T-helper 17 cell (primary cell): ENCODE results near the gene STK32C. TPM values are rescaled to one million over a fixed set of nuclear protein-coding genes. Genes with fewer than 3 reads are reported as not detected.

ENCODE experiments used
- ATAC-seq: fragments of 150-1000 bp; cut with Tn5 transposase; 2 replicates; pipeline ENCODE4 v1.10.0; 2021; ENCODE audit warnings: mild to moderate bottlenecking, moderate library complexity
- DNase-seq, 3 donors: peaks; one replicate each; pipeline versions ENCODE4 v3.0.0 to v3.0.0-alpha.2; 2020 to 2021
- H3K9me3 ChIP-seq: one replicate; pipeline ENCODE4 v1.7.0; 2013; ENCODE audit warnings: low read length, mild to moderate bottlenecking; ENCODE audit not compliant: control insufficient read depth, poor library complexity, severe bottlenecking
- H3K27ac Mint-ChIP-seq: one replicate; pipeline ENCODE4 v1.8.0; 2022; ENCODE audit warnings: mild to moderate bottlenecking, moderate library complexity, mixed read lengths
- H3K27me3 Mint-ChIP-seq: one replicate; pipeline ENCODE4 v1.8.0; 2022; ENCODE audit warnings: mixed read lengths
- H3K36me3 Mint-ChIP-seq: one replicate; pipeline ENCODE4 v1.8.0; 2022; ENCODE audit warnings: low read depth, mixed read lengths
- H3K4me1 Mint-ChIP-seq: one replicate; pipeline ENCODE4 v1.8.0; 2022; ENCODE audit warnings: mild to moderate bottlenecking, mixed read lengths
- H3K4me3 Mint-ChIP-seq: one replicate; pipeline ENCODE4 v1.8.0; 2022; ENCODE audit warnings: mild to moderate bottlenecking, moderate library complexity, mixed read lengths
- total RNA-seq, 4 donors: library from RNA in 2 of 4; stranded (reverse) in 2 of 4; gene quantifications; one replicate each; pipeline ENCODE4 v1.2.3 and lab custom pipeline; 2022 to 2026

STK32C gene
- total RNA-seq, 2 donors from 2014 or later: 7.1 to 8.4 TPM

DNA sequence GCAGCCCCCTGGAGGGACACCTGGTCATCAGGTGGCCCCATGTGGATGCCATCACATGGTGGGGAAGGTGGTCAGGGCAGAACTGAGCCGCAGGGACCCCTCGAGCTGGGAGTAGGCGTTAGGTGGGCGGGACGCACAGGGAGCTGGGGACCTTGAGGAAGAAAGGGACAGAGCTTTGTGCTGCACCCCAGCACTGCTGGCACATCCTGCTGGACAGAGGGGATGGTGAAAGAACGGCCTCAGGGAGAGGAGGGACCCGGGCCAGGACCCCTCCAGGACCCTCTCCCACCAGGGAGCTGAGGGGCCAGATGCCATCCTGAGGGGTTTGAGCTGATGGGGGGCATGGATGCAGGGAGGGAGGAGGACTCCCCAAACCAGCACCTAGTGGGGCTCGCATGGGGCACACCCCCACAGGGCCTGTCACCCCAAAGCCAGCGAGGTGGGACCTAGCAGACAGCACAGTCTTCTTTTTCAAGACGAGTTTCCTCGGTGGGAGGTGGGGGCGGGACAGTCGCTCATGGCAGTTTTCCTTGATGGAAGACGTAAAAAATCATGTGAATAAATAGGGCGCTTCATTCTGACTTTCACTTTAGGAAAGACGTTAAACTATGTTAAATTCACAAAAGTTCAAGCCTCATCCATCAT is 43.3 kb downstream of the STK32C start:
- Mint-ChIP-seq H3K4me3 (no peak overlapping the region), H3K27ac (no peak overlapping the region), H3K36me3 (no peaks in the 10 kb centered on the region), H3K4me1 (peaks cover 27% of the 10 kb centered on the region), H3K27me3 (no peaks in the 10 kb centered on the region)
- H3K9me3 ChIP-seq: no peaks in the 10 kb centered on the region
- ATAC-seq (no peak), DNase-seq (no peak)

DNA sequence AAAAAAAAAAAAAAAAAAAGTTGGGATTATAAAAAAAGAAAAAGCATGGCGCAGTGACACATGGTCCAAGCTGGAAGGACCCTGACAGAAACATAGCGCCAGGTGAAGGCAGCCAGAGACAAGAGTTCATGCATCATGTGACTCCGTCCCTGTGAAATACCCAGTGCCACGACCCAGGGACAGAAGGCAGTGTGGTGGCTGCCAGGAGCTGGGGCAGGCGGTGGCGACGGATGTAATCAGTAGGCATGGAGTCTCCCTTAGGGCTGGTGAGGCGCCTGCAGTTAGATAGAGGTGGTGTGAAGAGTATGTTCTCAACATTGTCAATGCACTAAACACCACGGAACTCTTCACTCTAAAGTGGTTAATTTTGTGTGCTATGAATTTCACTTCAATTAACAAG is 43.9 kb downstream of the STK32C start:
- Mint-ChIP-seq H3K4me3 (no peak overlapping the region), H3K36me3 (no peaks in the 10 kb centered on the region), H3K27me3 (no peaks in the 10 kb centered on the region), H3K4me1 (peaks cover 27% of the 10 kb centered on the region), H3K27ac (no peak overlapping the region)
- no peak for DNase-seq
- H3K9me3 ChIP-seq: no peaks in the 10 kb centered on the region
- ATAC-seq: no peak

GRCh38 chr10:132259702-132260482 is 47.9 kb downstream of the STK32C start:
- Mint-ChIP-seq H3K4me3 (no peak overlapping the region), H3K27ac (no peak overlapping the region), H3K4me1 (peaks cover 15% of the 10 kb centered on the region), H3K27me3 (no peaks in the 10 kb centered on the region), H3K36me3 (no peaks in the 10 kb centered on the region)
- ATAC-seq (no peak), DNase-seq (no peak)
- no peaks in the 10 kb centered on the region for H3K9me3 ChIP-seq

- Mint-ChIP-seq H3K4me1 (peaks cover 13% of the 10 kb centered on the region), H3K27ac (no peak overlapping the region), H3K36me3 (no peaks in the 10 kb centered on the region), H3K27me3 (no peaks in the 10 kb centered on the region), H3K4me3 (no peak overlapping the region)
- no peaks in the 10 kb centered on the region for H3K9me3 ChIP-seq
- ATAC-seq (no peak), DNase-seq (no peak)
Observed at GRCh38 chr10:132258423-132258822, 49.3 kb downstream of the STK32C start.

- Mint-ChIP-seq H3K36me3 (no peaks in the 10 kb centered on the region), H3K27me3 (no peaks in the 10 kb centered on the region), H3K4me1 (peaks cover 16% of the 10 kb centered on the region), H3K27ac (no peak overlapping the region), H3K4me3 (peak overlapping the region; percentile 25)
- no peak for DNase-seq
- H3K9me3 ChIP-seq: no peaks in the 10 kb centered on the region
- no peak for ATAC-seq
Observed at GRCh38 chr10:132257907-132258306, 49.8 kb downstream of the STK32C start.

DNA sequence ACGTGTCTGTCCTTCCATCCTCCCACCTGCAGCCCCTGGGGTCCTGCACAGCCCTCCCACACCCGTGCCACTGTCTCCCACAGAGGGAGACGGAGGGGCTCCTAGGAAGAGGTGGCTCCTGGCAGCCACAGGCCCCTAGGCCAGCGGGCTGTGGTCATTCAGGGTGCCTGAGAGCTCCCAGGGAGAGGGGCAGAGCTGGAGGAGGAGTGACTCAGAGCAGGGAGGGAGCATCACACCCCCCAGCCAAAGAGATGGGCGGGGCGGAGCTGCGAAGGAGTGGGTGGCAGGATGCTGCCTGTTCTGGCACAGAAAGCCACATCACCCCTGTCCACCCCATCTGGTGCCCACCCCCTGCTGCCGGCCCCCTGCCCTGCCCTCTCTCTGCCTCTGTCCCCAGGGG is 50.5 kb downstream of the STK32C start:
- DNase-seq: no peak
- no peaks in the 10 kb centered on the region for H3K36me3 Mint-ChIP-seq
- ATAC-seq: no peak

DNA sequence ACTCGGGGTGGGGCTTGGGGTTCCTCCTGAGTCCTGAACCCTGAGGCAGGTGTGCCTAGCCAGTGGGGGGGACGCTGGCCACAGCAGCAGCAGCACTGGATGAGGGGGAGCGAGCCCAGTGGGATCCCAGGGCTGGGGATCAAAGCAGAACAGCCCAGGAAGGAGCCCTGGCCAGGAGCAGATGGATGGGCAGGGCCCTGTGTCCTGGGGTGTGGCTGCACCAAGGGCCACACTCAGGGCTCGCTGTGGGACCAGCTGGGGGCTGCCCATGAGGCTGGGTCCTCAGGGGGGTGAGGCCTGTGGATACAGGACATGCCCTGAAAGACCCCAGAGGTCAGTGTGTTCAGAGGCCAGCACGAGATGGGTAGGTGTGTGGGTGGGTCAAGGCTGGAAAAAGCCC is 50.9 kb downstream of the STK32C start:
- ATAC-seq: no peak
- H3K4me1 Mint-ChIP-seq: peaks cover 16% of the 10 kb centered on the region
- no peak overlapping the region for H3K4me3 Mint-ChIP-seq
- H3K27ac Mint-ChIP-seq: no peak overlapping the region
- H3K27me3 Mint-ChIP-seq: no peaks in the 10 kb centered on the region
- H3K36me3 Mint-ChIP-seq: peaks cover 1% of the 10 kb centered on the region
- no peaks in the 10 kb centered on the region for H3K9me3 ChIP-seq
- no peak for DNase-seq

More for the DNA sequence above, 50.5 kb downstream of the STK32C start:
- H3K9me3 ChIP-seq: no peaks in the 10 kb centered on the region
- no peaks in the 10 kb centered on the region for H3K27me3 Mint-ChIP-seq
- H3K4me3 Mint-ChIP-seq: no peak overlapping the region
- no peak overlapping the region for H3K27ac Mint-ChIP-seq
- H3K4me1 Mint-ChIP-seq: peaks cover 17% of the 10 kb centered on the region

DNA sequence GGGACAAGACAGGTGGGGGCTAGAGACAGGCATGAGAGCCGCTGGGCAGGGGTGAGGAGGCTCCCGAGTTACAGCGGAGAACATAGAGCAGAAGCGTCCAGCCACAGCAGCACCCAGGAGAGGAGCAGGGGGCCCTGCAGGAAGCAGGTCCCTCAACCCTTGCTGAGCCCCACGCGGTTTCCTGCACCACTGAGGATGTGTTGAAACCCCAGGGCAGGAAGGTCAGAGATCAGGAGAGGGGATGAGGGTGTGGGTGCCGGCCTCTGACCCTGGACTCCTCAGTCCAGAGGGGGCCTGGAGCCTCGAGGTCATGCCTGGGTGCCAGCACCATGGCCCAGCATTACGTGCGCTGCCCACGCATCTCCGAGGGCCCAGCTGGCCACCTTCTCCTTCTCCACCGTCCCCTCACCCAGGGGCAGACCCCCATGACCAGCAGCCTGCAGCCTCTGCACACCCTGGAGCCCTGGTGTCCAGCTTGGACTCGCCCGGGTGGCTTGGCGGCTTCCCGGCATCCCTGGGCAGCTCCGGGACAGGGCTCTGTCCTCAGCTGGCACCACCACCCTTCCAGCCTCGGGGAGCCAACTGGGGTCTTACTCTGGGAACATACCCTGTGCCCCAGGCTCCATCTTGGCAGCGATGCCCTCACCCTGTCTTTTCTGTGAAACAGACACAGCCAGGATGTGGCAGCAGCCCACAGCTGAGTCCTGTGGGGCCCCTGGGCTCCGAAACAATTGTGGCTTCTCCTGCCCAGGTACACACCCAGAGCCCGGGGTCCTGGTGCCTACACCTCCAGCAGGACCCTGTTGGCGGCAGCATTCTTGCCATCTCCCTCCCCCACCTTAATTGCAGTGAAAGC is 52.0 kb downstream of the STK32C start:
- ATAC-seq: peak; percentile 18
- Mint-ChIP-seq H3K27ac (no peak overlapping the region), H3K36me3 (peaks cover 2% of the 10 kb centered on the region), H3K4me1 (peaks cover 11% of the 10 kb centered on the region), H3K27me3 (no peaks in the 10 kb centered on the region), H3K4me3 (peak overlapping the region; percentile 47)
- no peaks in the 10 kb centered on the region for H3K9me3 ChIP-seq
- no peak for DNase-seq

DNA sequence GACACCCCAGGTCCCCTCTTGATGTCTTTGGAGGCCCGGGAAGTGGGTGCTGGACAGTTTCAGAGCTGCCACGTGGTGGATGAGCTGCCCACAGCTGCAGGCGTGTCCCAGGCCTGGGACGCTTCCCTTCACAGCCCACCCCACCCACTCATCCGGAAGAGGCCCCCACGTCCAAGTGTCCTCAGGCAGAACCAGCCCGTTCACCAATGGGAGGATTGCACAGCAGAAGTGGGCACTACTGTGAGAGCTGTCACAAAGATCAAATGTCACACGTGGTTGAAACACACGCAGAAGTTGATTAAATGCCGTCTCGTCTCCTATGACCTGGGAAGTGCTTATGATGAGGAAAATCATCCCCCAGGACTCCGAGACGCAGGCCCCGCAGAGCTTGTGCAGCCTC is 52.9 kb downstream of the STK32C start:
- ATAC-seq: no peak
- no peak for DNase-seq
- peaks cover 11% of the 10 kb centered on the region for H3K4me1 Mint-ChIP-seq
- peaks cover 2% of the 10 kb centered on the region for H3K36me3 Mint-ChIP-seq
- H3K4me3 Mint-ChIP-seq: no peak overlapping the region
- H3K27me3 Mint-ChIP-seq: no peaks in the 10 kb centered on the region
- H3K9me3 ChIP-seq: no peaks in the 10 kb centered on the region
- H3K27ac Mint-ChIP-seq: no peak overlapping the region

- Mint-ChIP-seq H3K27me3 (no peaks in the 10 kb centered on the region), H3K27ac (no peak overlapping the region), H3K4me1 (peaks cover 11% of the 10 kb centered on the region), H3K4me3 (no peak overlapping the region), H3K36me3 (peaks cover 2% of the 10 kb centered on the region)
- DNase-seq (no peak), ATAC-seq (no peak)
- H3K9me3 ChIP-seq: no peaks in the 10 kb centered on the region
Observed at GRCh38 chr10:132253092-132253687, 54.6 kb downstream of the STK32C start.

GRCh38 chr10:132252412-132252811 is 55.3 kb downstream of the STK32C start:
- H3K27me3 Mint-ChIP-seq: no peaks in the 10 kb centered on the region
- H3K9me3 ChIP-seq: no peaks in the 10 kb centered on the region
- ATAC-seq: no peak
- no peak for DNase-seq
- peaks cover 2% of the 10 kb centered on the region for H3K36me3 Mint-ChIP-seq
- H3K27ac Mint-ChIP-seq: no peak overlapping the region
- H3K4me3 Mint-ChIP-seq: no peak overlapping the region
- H3K4me1 Mint-ChIP-seq: peaks cover 13% of the 10 kb centered on the region

DNA sequence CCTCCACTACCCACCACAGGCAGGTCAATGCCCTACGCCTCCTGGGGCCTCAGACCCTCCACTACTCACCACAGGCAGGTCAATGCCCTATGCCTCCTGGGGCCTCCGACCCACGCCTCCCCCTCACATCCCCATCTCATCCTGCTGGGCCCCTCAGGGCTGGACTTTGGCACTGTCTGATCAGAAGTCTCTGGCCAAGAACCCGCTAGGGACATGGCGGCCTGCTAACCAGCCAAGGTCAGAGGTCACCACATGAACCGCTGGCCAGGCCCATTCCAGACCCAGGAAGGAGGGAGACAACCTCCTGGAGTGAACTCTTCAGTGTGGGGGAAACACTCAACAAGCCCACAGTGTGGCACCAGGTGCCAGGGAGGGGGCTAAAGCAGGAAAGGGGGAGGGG is 55.8 kb downstream of the STK32C start:
- no peak for DNase-seq
- H3K4me1 Mint-ChIP-seq: peaks cover 16% of the 10 kb centered on the region
- no peak for ATAC-seq
- no peak overlapping the region for H3K4me3 Mint-ChIP-seq
- H3K36me3 Mint-ChIP-seq: peaks cover 2% of the 10 kb centered on the region
- H3K27me3 Mint-ChIP-seq: no peaks in the 10 kb centered on the region
- H3K9me3 ChIP-seq: no peaks in the 10 kb centered on the region
- H3K27ac Mint-ChIP-seq: no peak overlapping the region
